Natural killer cell (primary cell): ENCODE results near the gene INPP4A. TPM values are rescaled to one million over a fixed set of nuclear protein-coding genes. Genes with fewer than 3 reads are reported as not detected.
A peak's percentile ranks its signal among the peaks of the same experiment; 100 is the strongest.

Source experiments
- ATAC-seq, 3 donors: fragments of 150-1000 bp in 2 of 3; fragments of 200-7000 bp in 1 of 3; cut with Tn5 transposase; 1 replicate in 1 of 3; 2 replicates in 2 of 3; pipeline ENCODE4 v1.10.0; 2021; ENCODE audit warnings: mild to moderate bottlenecking in 2 of 3, moderate library complexity in 2 of 3
- DNase-seq, 2 donors: peaks; one replicate each; pipeline versions ENCODE4 v3.0.0 to v3.0.0-alpha.2; 2013 to 2021; ENCODE audit warnings: mixed read lengths in 1 of 2
- H3K27ac ChIP-seq: one replicate; pipeline ENCODE4 v1.5.1; 2013; ENCODE audit warnings: mild to moderate bottlenecking, low read length
- H3K27me3 ChIP-seq: one replicate; pipeline ENCODE4 v1.6.1; 2013; ENCODE audit warnings: low read length; ENCODE audit not compliant: control insufficient read depth, insufficient read depth
- H3K36me3 ChIP-seq: one replicate; pipeline ENCODE4 v1.6.1; 2013; ENCODE audit warnings: low read length; ENCODE audit not compliant: control insufficient read depth, insufficient read depth
- H3K4me1 ChIP-seq: one replicate; pipeline ENCODE4 v1.6.1; 2013; ENCODE audit warnings: low read length; ENCODE audit not compliant: control insufficient read depth, insufficient read depth
- H3K4me3 ChIP-seq: one replicate; pipeline ENCODE4 v1.5.1; 2013; ENCODE audit warnings: low read length
- H3K9me3 ChIP-seq: one replicate; pipeline ENCODE4 v1.6.1; 2013; ENCODE audit warnings: low read length; ENCODE audit not compliant: control insufficient read depth, insufficient read depth
- H3K27ac Mint-ChIP-seq, 2 donors: one replicate each; pipeline ENCODE4 v1.8.0; 2022; ENCODE audit warnings: mild to moderate bottlenecking in 2 of 2, mixed read lengths in 2 of 2, moderate library complexity in 1 of 2
- H3K27me3 Mint-ChIP-seq, 2 donors: one replicate each; pipeline ENCODE4 v1.8.0; 2022; ENCODE audit warnings: low read depth in 2 of 2, mixed read lengths in 2 of 2
- H3K36me3 Mint-ChIP-seq: one replicate; pipeline ENCODE4 v1.8.0; 2022; ENCODE audit warnings: mixed read lengths
- H3K4me1 Mint-ChIP-seq, 2 donors: one replicate each; pipeline ENCODE4 v1.8.0; 2022; ENCODE audit warnings: mixed read lengths in 2 of 2
- H3K4me3 Mint-ChIP-seq: one replicate; pipeline ENCODE4 v1.8.0; 2022; ENCODE audit warnings: mild to moderate bottlenecking, moderate library complexity, mixed read lengths
- H3K9me3 Mint-ChIP-seq, 2 donors: one replicate each; pipeline ENCODE4 v1.8.0; 2022; ENCODE audit warnings: mixed read lengths in 2 of 2
- CTCF ChIP-seq: fragments of 200-600 bp; IDR thresholded peaks from one replicate; pipeline ENCODE4 v1.8.0; 2022; ENCODE audit warnings: antibody characterized with exemption
- WGBS: methylation state at CpG from one replicate; pipeline ENCODE4 v1.1.7; 2013; ENCODE audit warnings: missing lambda C conversion rate; ENCODE audit not compliant: insufficient coverage; 5-methylcytosine and 5-hydroxymethylcytosine counted together
- intact Hi-C: fragments of 100-400 bp; cut with micrococcal nuclease; formaldehyde crosslinking; loops from one replicate; pipeline ENCODE4 v1.14.2; 2022
- total RNA-seq, 4 donors: library from RNA; stranded (reverse); fragments of 120-200 nt in 1 of 4; gene quantifications; one replicate each; pipeline versions ENCODE4 v1.2.3 to v1.2.4, GENCODE V29; 2013 to 2022

Gene INPP4A
- total RNA-seq, 3 donors from 2014 or later (not counting 1 experiment from before 2014, with no cell fraction given) = 192 to 243 (median 225) TPM

- DNase-seq (no peak), ATAC-seq (no peak)
- Histone ChIP-seq H3K36me3 (peaks cover 83% of the 10 kb centered on the region), H3K4me1 (peaks cover 50% of the 10 kb centered on the region), H3K9me3 (no peaks in the 10 kb centered on the region), H3K27me3 (no peaks in the 10 kb centered on the region), H3K27ac (no peak overlapping the region), H3K4me3 (no peak overlapping the region)
- WGBS = over 99% methylated on average over 7 of the region's 7 CpGs
- Mint-ChIP-seq H3K4me3 (no peak overlapping the region), H3K4me1 (peaks cover 45 to 55% of the 10 kb centered on the region in 2 donors), H3K27me3 (no peaks in the 10 kb centered on the region), H3K9me3 (no peaks in the 10 kb centered on the region), H3K36me3 (peaks cover 23% of the 10 kb centered on the region), H3K27ac (peak overlapping the region; percentile 55)
- no peak for TF ChIP-seq CTCF
- intact Hi-C loops = no loop called here
These were observed 108.0 kb downstream of the INPP4A start for GRCh38 chr2:98552499-98553179.

GRCh38 chr2:98554116-98554861 lies 109.6 kb downstream of the INPP4A start:
- no peak overlapping the region for H3K4me3 ChIP-seq
- no peaks in the 10 kb centered on the region for H3K27me3 ChIP-seq
- H3K36me3 ChIP-seq = peaks cover 86% of the 10 kb centered on the region
- no peak for TF ChIP-seq CTCF
- Mint-ChIP-seq H3K27ac (peak overlapping the region; percentile 29 to 74), H3K36me3 (peaks cover 23% of the 10 kb centered on the region), H3K4me3 (no peak overlapping the region), H3K27me3 (no peaks in the 10 kb centered on the region), H3K4me1 (peaks cover 55 to 65% of the 10 kb centered on the region in 2 donors), H3K9me3 (no peaks in the 10 kb centered on the region)
- WGBS = 72% methylated on average over 10 of the region's 10 CpGs
- ATAC-seq (no peak), DNase-seq (no peak)
- intact Hi-C loops = no loop called here
- peaks cover 45% of the 10 kb centered on the region for H3K4me1 ChIP-seq
- no peak overlapping the region for H3K27ac ChIP-seq
- H3K9me3 ChIP-seq = no peaks in the 10 kb centered on the region

- Mint-ChIP-seq H3K9me3 (no peaks in the 10 kb centered on the region), H3K27ac (peak overlapping the region; percentile 74 to 85), H3K4me3 (no peak overlapping the region), H3K36me3 (peaks cover 23% of the 10 kb centered on the region), H3K4me1 (peaks cover 64 to 71% of the 10 kb centered on the region in 2 donors), H3K27me3 (no peaks in the 10 kb centered on the region)
- Histone ChIP-seq H3K9me3 (no peaks in the 10 kb centered on the region), H3K27me3 (no peaks in the 10 kb centered on the region), H3K4me1 (peaks cover 44% of the 10 kb centered on the region), H3K27ac (no peak overlapping the region), H3K4me3 (no peak overlapping the region), H3K36me3 (peaks cover 85% of the 10 kb centered on the region)
- ATAC-seq (no peak), DNase-seq (no peak)
- intact Hi-C loops = no loop called here
- WGBS = 98% methylated on average over 8 of the region's 8 CpGs
- no peak for TF ChIP-seq CTCF
These were observed 111.0 kb downstream of the INPP4A start for GRCh38 chr2:98555696-98556095.
